DMS153 treated with DMSO at 0.1 percent for 48 hours (cell line): ENCODE data around the gene FPR3.
"Not testable (repeated sequence)": the region's sequence is repeated elsewhere in the genome, so short reads cannot be mapped to it uniquely, and the experiment has no call there.

Experiments
- DNase-seq: peaks from one replicate; lab custom pipeline; 2025; ENCODE audit not compliant: unreplicated experiment; lab: John Stamatoyannopoulos, UW

The FPR3 gene

GRCh38 chr19:51794885-51795490, at the start of gene FPR3:
TSS of gene FPR3 (plus strand) at chr19:51795157. CDS start at chr19:51823749, 28,592 bp downstream.
- no peak for DNase-seq

- DNase-seq: no peak
Measured at GRCh38 chr19:51746731-51747130, 48.2 kb upstream of the FPR3 start.

GRCh38 chr19:51749979-51750378, 45.0 kb upstream of the FPR3 start:
- no peak for DNase-seq

- DNase-seq: no peak
Measured at GRCh38 chr19:51750400-51751094, 44.4 kb upstream of the FPR3 start.

GRCh38 chr19:51751655-51752054, 43.3 kb upstream of the FPR3 start, which contains the start of gene FPR1:
TSS of gene FPR1 (minus strand) at chr19:51751878. CDS start at chr19:51746994, 4,884 bp downstream.
- DNase-seq: no peak

- no peak for DNase-seq
Measured at GRCh38 chr19:51754109-51754508, 40.8 kb upstream of the FPR3 start.

- DNase-seq: no peak
Measured at GRCh38 chr19:51754770-51755169, 40.2 kb upstream of the FPR3 start.

GRCh38 chr19:51755571-51755970, 39.4 kb upstream of the FPR3 start:
- no peak for DNase-seq

- DNase-seq: no peak
Measured at GRCh38 chr19:51760697-51761356, 34.1 kb upstream of the FPR3 start, which contains the start of gene FPR2. TSS of gene FPR2 (plus strand) at chr19:51761180. CDS start at chr19:51768659, 7,479 bp downstream.

GRCh38 chr19:51761696-51762095, 33.3 kb upstream of the FPR3 start:
- no peak for DNase-seq

GRCh38 chr19:51765086-51765485, 29.9 kb upstream of the FPR3 start:
- DNase-seq: no peak

GRCh38 chr19:51766461-51766860, 28.5 kb upstream of the FPR3 start:
- DNase-seq: no peak

- DNase-seq: no peak
Measured at GRCh38 chr19:51771376-51772130, 23.4 kb upstream of the FPR3 start.

- DNase-seq: no peak
Measured at GRCh38 chr19:51772977-51773376, 22.0 kb upstream of the FPR3 start.

GRCh38 chr19:51776561-51776960, 18.4 kb upstream of the FPR3 start:
- not testable (repeated sequence) for DNase-seq

- peak; percentile 61 for DNase-seq
Measured at GRCh38 chr19:51777570-51778462, 17.1 kb upstream of the FPR3 start.

GRCh38 chr19:51779181-51779580, 15.8 kb upstream of the FPR3 start:
- no peak for DNase-seq

- DNase-seq: no peak
Measured at GRCh38 chr19:51779703-51780102, 15.3 kb upstream of the FPR3 start.

- no peak for DNase-seq
Measured at GRCh38 chr19:51780270-51780669, 14.7 kb upstream of the FPR3 start.

GRCh38 chr19:51781999-51782398, 13.0 kb upstream of the FPR3 start:
- DNase-seq: no peak
